ENCODE results near the gene SETD7. TPM values are rescaled to one million over a fixed set of nuclear protein-coding genes. Genes with fewer than 3 reads are reported as not detected.

Gene SETD7
- total RNA-seq, 1 experiment from 2014 or later: 29.6 TPM

DNA sequence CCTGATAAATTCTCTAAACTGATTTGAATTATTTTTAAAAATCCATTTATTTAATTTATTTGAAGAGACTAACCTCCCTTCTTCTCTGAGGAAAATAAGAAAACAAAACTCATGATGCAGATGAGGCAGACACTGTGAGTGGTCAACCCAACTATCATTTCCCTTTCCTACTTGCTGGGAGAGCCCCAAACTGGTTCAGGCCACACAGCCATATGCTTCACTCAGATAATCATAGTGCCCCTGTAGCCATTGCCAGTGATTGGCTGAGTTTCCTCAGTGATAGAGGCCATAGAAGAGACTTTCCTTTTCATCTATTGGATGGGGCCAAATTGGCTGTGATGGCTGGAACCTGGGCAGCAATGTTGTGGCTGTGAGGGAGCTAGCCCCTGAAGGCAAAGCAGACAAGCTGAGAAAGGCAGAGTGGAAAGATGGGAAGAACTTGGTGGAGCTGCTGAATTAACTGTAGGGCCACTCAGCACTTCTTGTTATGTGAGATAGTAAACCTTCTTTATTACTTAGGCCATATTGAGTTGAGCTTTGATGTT lies 52.3 kb downstream of the SETD7 start:
- POLR2A ChIA-PET (ENCODE audit: unreplicated experiment): no interaction called here
- H3K79me2 ChIP-seq (ENCODE audit: low read length): no peaks in the 10 kb centered on the region
- H4K20me1 ChIP-seq (ENCODE audit: low read length): no peaks in the 10 kb centered on the region
- H3K9me2 ChIP-seq (replicated peaks; ENCODE audit: low read length): no peaks in the 10 kb centered on the region
- H2AFZ ChIP-seq (ENCODE audit: low read length): no peak overlapping the region
- H3K9ac ChIP-seq (ENCODE audit: low read length): no peak overlapping the region
- H3F3A ChIP-seq (ENCODE audit: low read length, unreplicated experiment): no peaks in the 10 kb centered on the region
- no TSS peak for BruUV-seq (replicated peaks)
- intact Hi-C loops (cut with micrococcal nuclease): no loop called here
- no peak overlapping the region for H3K27ac ChIP-seq (ENCODE audit: low read length)
- DNase-seq: no peak
- no peaks in the 10 kb centered on the region; the same call in 1 of the 2 replicates for H3K36me3 ChIP-seq (ENCODE audit: low read depth, low read length)
- no peaks in the 10 kb centered on the region for H3K4me1 ChIP-seq (ENCODE audit: insufficient read depth, low read length)
- H3K4me3 ChIP-seq (ENCODE audit: low read length): no peak overlapping the region
- no peaks in the 10 kb centered on the region for H3K9me3 ChIP-seq (ENCODE audit: low read length)
- CTCF ChIA-PET: interaction anchor here (0.6 kb wide), 1 partner anchor 19 kb away, joined by 3 read pairs; no protein-coding TSS in a partner anchor
- no peaks in the 10 kb centered on the region for H3K27me3 ChIP-seq (ENCODE audit: low read length)
- ATAC-seq: no peak
- H3K4me2 ChIP-seq (ENCODE audit: low read length): no peak overlapping the region
- TF ChIP-seq EZH2 (IDR thresholded peaks at IDR 0.05; ENCODE audit: low read length, unreplicated experiment) (no peak), EZH2phosphoT487 (IDR thresholded peaks at IDR 0.05; ENCODE audit: borderline replicate concordance, low read length) (no peak)
- TF ChIP-seq, protein P1, sequence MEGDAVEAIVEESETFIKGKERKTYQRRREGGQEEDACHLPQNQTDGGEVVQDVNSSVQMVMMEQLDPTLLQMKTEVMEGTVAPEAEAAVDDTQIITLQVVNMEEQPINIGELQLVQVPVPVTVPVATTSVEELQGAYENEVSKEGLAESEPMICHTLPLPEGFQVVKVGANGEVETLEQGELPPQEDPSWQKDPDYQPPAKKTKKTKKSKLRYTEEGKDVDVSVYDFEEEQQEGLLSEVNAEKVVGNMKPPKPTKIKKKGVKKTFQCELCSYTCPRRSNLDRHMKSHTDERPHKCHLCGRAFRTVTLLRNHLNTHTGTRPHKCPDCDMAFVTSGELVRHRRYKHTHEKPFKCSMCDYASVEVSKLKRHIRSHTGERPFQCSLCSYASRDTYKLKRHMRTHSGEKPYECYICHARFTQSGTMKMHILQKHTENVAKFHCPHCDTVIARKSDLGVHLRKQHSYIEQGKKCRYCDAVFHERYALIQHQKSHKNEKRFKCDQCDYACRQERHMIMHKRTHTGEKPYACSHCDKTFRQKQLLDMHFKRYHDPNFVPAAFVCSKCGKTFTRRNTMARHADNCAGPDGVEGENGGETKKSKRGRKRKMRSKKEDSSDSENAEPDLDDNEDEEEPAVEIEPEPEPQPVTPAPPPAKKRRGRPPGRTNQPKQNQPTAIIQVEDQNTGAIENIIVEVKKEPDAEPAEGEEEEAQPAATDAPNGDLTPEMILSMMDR (conservative IDR thresholded peaks at IDR 0.05; ENCODE audit: low read depth, low read length): no peak

GRCh38 chr4:139501927-139502899 lies 53.8 kb downstream of the SETD7 start:
- H3K9ac ChIP-seq (ENCODE audit: low read length): no peak overlapping the region
- no peaks in the 10 kb centered on the region for H3K79me2 ChIP-seq (ENCODE audit: low read length)
- no peak overlapping the region for H3K4me2 ChIP-seq (ENCODE audit: low read length)
- H4K20me1 ChIP-seq (ENCODE audit: low read length): no peaks in the 10 kb centered on the region
- no peak overlapping the region for H3K4me3 ChIP-seq (ENCODE audit: low read length)
- no peaks in the 10 kb centered on the region for H3K27me3 ChIP-seq (ENCODE audit: low read length)
- ChIA-PET POLR2A (ENCODE audit: unreplicated experiment) (no interaction called here), CTCF (no interaction called here)
- H3K4me1 ChIP-seq (ENCODE audit: insufficient read depth, low read length): no peaks in the 10 kb centered on the region
- intact Hi-C loops (cut with micrococcal nuclease): no loop called here
- H3K27ac ChIP-seq (ENCODE audit: low read length): no peak overlapping the region
- BruUV-seq (replicated peaks): no TSS peak
- no peaks in the 10 kb centered on the region for H3F3A ChIP-seq (ENCODE audit: low read length, unreplicated experiment)
- H3K9me2 ChIP-seq (replicated peaks; ENCODE audit: low read length): no peaks in the 10 kb centered on the region
- no peaks in the 10 kb centered on the region for H3K9me3 ChIP-seq (ENCODE audit: low read length)
- DNase-seq: no peak
- TF ChIP-seq EZH2 (IDR thresholded peaks at IDR 0.05; ENCODE audit: low read length, unreplicated experiment): no peak
- TF ChIP-seq, protein P1 (conservative IDR thresholded peaks at IDR 0.05; ENCODE audit: low read depth, low read length): no peak
- TF ChIP-seq EZH2phosphoT487 (IDR thresholded peaks at IDR 0.05; ENCODE audit: borderline replicate concordance, low read length): no peak
- ATAC-seq: no peak
- H2AFZ ChIP-seq (ENCODE audit: low read length): no peak overlapping the region
- H3K36me3 ChIP-seq (ENCODE audit: low read depth, low read length): no peaks in the 10 kb centered on the region

DNA sequence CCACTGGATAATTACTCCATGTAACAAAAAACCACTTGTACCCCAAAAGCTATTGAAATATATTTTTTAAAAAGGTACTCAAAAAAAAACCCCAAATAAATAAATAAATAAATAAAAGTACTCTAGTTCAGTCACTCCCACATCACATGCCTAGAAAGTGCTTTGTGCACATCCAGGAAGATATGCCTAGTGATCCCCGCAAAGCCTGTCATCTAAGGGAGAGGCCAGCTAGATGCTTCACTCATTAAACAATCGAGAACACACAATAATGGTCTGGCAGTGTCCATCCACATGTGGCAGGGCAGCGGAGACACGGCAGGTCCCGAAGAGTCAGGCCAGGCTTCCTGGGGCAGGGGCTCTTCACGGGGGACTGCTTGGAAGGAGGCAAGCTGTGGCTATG lies 54.5 kb downstream of the SETD7 start:
- Histone ChIP-seq H3K4me2 (ENCODE audit: low read length) (no peak overlapping the region), H3K9me3 (ENCODE audit: low read length) (no peaks in the 10 kb centered on the region), H3K27me3 (ENCODE audit: low read length) (no peaks in the 10 kb centered on the region), H3K4me1 (ENCODE audit: insufficient read depth, low read length) (no peaks in the 10 kb centered on the region), H3F3A (ENCODE audit: low read length, unreplicated experiment) (no peaks in the 10 kb centered on the region), H3K4me3 (ENCODE audit: low read length) (no peak overlapping the region), H3K36me3 (ENCODE audit: low read depth, low read length) (no peaks in the 10 kb centered on the region), H4K20me1 (ENCODE audit: low read length) (no peaks in the 10 kb centered on the region), H2AFZ (ENCODE audit: low read length) (no peak overlapping the region), H3K79me2 (ENCODE audit: low read length) (no peaks in the 10 kb centered on the region), H3K27ac (ENCODE audit: low read length) (no peak overlapping the region), H3K9me2 (replicated peaks; ENCODE audit: low read length) (no peaks in the 10 kb centered on the region), H3K9ac (ENCODE audit: low read length) (no peak overlapping the region)
- DNase-seq: no peak
- intact Hi-C loops (cut with micrococcal nuclease): no loop called here
- no TSS peak for BruUV-seq (replicated peaks)
- ChIA-PET CTCF (no interaction called here), POLR2A (ENCODE audit: unreplicated experiment) (no interaction called here)
- no peak for ATAC-seq
- no peak for TF ChIP-seq EZH2phosphoT487 (IDR thresholded peaks at IDR 0.05; ENCODE audit: borderline replicate concordance, low read length)
- TF ChIP-seq, protein P1 (conservative IDR thresholded peaks at IDR 0.05; ENCODE audit: low read depth, low read length): no peak
- no peak for TF ChIP-seq EZH2 (IDR thresholded peaks at IDR 0.05; ENCODE audit: low read length, unreplicated experiment)

Data from PC-3 (cell line).